Measurements from ENCODE around the gene TOLLIP. TPM values are rescaled to one million over a fixed set of nuclear protein-coding genes. Genes with fewer than 3 reads are reported as not detected.

TOLLIP gene
- total and polyA plus RNA-seq, 2 of the 8 experiments (the other 6 are each of a cell fraction or from before 2014, with no cell fraction given), result 23.7 to 34.7 TPM

- TF ChIP-seq CHD7 (IDR thresholded peaks at IDR 0.05; ENCODE audit: insufficient replicate concordance, low read length) (no peak), SIX5 (IDR thresholded peaks at IDR 0.05; ENCODE audit: low read depth, low read length) (no peak), SRF (IDR thresholded peaks at IDR 0.05; ENCODE audit: low read depth, low read length) (no peak), NANOG (IDR thresholded peaks at IDR 0.05; ENCODE audit: insufficient read depth, low read depth, low read length, poor library complexity, severe bottlenecking) (no peak), SP2 (IDR thresholded peaks at IDR 0.05; ENCODE audit: low read length) (no peak), TCF12 (IDR thresholded peaks at IDR 0.05; ENCODE audit: low read depth, low read length) (no peak), RXRA (IDR thresholded peaks at IDR 0.05; ENCODE audit: insufficient read depth, low read depth, low read length) (no peak), CBX5 (IDR thresholded peaks at IDR 0.05; ENCODE audit: low read depth, low read length) (no peak), EZH2 (IDR thresholded peaks at IDR 0.05; ENCODE audit: low read depth, low read length, severe bottlenecking) (no peak), YY1 (IDR thresholded peaks at IDR 0.05; ENCODE audit: low read depth, low read length) (no peak), FOSL1 (IDR thresholded peaks at IDR 0.05; ENCODE audit: insufficient read depth, low read depth, low read length) (no peak)
Measured at GRCh38 chr11:1356478-1356960, 47.1 kb upstream of the TOLLIP start (continued).
